ENCODE data around the gene CXCL11.

GRCh38 chr4:75995727-75996126 is 40.1 kb downstream of the CXCL11 start:
- peak; percentile 76 to 79 for TF ChIP-seq CTCF (conservative IDR thresholded peaks at IDR 0.05; ENCODE audit: low read depth in 2 of 2)
- no peak for TF ChIP-seq REST (IDR thresholded peaks at IDR 0.05; ENCODE audit: unreplicated experiment)
- no peak for TF ChIP-seq EZH2 (IDR thresholded peaks at IDR 0.05; ENCODE audit: low read depth, unreplicated experiment)
- no peak for TF ChIP-seq JUNB (IDR thresholded peaks at IDR 0.05; ENCODE audit: unreplicated experiment)
- no peak for TF ChIP-seq POLR2AphosphoS5 (IDR thresholded peaks at IDR 0.05; ENCODE audit: low read depth)
- no peak for TF ChIP-seq CREB1 (CRISPR knock-in tag; IDR thresholded peaks at IDR 0.05; ENCODE audit: low read depth)
- no peak for TF ChIP-seq EZH2phosphoT487 (IDR thresholded peaks at IDR 0.05; ENCODE audit: unreplicated experiment)
- no peak for TF ChIP-seq ETS1 (IDR thresholded peaks at IDR 0.05)
- TF ChIP-seq STAT1 (IDR thresholded peaks at IDR 0.05; ENCODE audit: unreplicated experiment), result no peak
- no peak for TF ChIP-seq ZNF114 (CRISPR knock-in tag; IDR thresholded peaks at IDR 0.05)
- no peak for TF ChIP-seq ZNF331 (CRISPR knock-in tag; IDR thresholded peaks at IDR 0.05; ENCODE audit: low read depth)
